Activated CD4-positive, alpha-beta memory T cell treated with anti-CD3 and anti-CD28 coated beads for 36 hours (primary cell): ENCODE results near the gene ZFAND6. TPM values are rescaled to one million over a fixed set of nuclear protein-coding genes. Genes with fewer than 3 reads are reported as not detected.

Source experiments
- CTCF ChIA-PET: fragments of 350-600 bp; sonication (Branson Sonifier 250); formaldehyde crosslinking; loops from one replicate; lab custom pipeline; 2021; ENCODE audit warnings: antibody characterized with exemption, inconsistent platforms; lab: Charles Lee
- POLR2A ChIA-PET: fragments of 350-600 bp; sonication (Branson Sonifier 250); formaldehyde crosslinking; loops from one replicate; lab custom pipeline; 2021; ENCODE audit warnings: antibody characterized with exemption; lab: Charles Lee
- DNase-seq: peaks from one replicate; pipeline ENCODE4 v3.0.0-alpha.2; 2020
- H3K27ac Mint-ChIP-seq: one replicate; pipeline ENCODE4 v1.8.0; 2021; ENCODE audit warnings: mixed read lengths
- H3K27me3 Mint-ChIP-seq: one replicate; pipeline ENCODE4 v1.8.0; 2021; ENCODE audit warnings: mixed read lengths
- H3K36me3 Mint-ChIP-seq: one replicate; pipeline ENCODE4 v1.8.0; 2021; ENCODE audit warnings: mixed read lengths
- H3K4me1 Mint-ChIP-seq: one replicate; pipeline ENCODE4 v1.8.0; 2021; ENCODE audit warnings: low read depth, mixed read lengths
- H3K4me3 Mint-ChIP-seq: one replicate; pipeline ENCODE4 v1.8.0; 2021; ENCODE audit warnings: mild to moderate bottlenecking, mixed read lengths
- H3K9me3 Mint-ChIP-seq: one replicate; pipeline ENCODE4 v1.8.0; 2021; ENCODE audit warnings: mixed read lengths
- intact Hi-C: fragments of 100-400 bp; cut with micrococcal nuclease; formaldehyde crosslinking; loops from one replicate; pipeline ENCODE4 v1.15.1; 2023
- total RNA-seq, 2 experiments: library from RNA; stranded (reverse); gene quantifications; one replicate each; pipeline ENCODE4 v1.2.3, GENCODE V29; 2021

The ZFAND6 gene
- total RNA-seq, 2 experiments from 2014 or later: 32.2 to 33.4 TPM

GRCh38 chr15:80173022-80173759 is 113.7 kb downstream of the ZFAND6 start:
- Mint-ChIP-seq H3K4me3 (no peak overlapping the region), H3K36me3 (peaks cover 29% of the 10 kb centered on the region), H3K4me1 (no peaks in the 10 kb centered on the region), H3K27me3 (no peaks in the 10 kb centered on the region), H3K27ac (no peak overlapping the region), H3K9me3 (no peaks in the 10 kb centered on the region)
- ChIA-PET POLR2A (interaction anchor here (1.9 kb wide), 1 partner anchor 13 kb away, joined by 9 read pairs; no protein-coding TSS in a partner anchor), CTCF (interaction anchor here (0.7 to 3.1 kb wide), 23 partner anchors 10 to 794 kb away, joined by 3 to 20 read pairs (median 4); no protein-coding TSS in a partner anchor)
- peak; percentile 84 for DNase-seq
- intact Hi-C loops: loop anchor here (2.0 to 5.0 kb wide), 3 partner anchors 178 to 791 kb away; partner anchors contain the start of gene MTHFS

GRCh38 chr15:80174017-80174746 is 114.7 kb downstream of the ZFAND6 start:
- POLR2A ChIA-PET: interaction anchor here (1.9 kb wide), 1 partner anchor 14 kb away, joined by 9 read pairs; no protein-coding TSS in a partner anchor
- H3K27me3 Mint-ChIP-seq: no peaks in the 10 kb centered on the region
- no peaks in the 10 kb centered on the region for H3K4me1 Mint-ChIP-seq
- H3K4me3 Mint-ChIP-seq: no peak overlapping the region
- H3K27ac Mint-ChIP-seq: no peak overlapping the region
- H3K9me3 Mint-ChIP-seq: no peaks in the 10 kb centered on the region
- intact Hi-C loops: loop anchor here (5.0 kb wide), 1 partner anchor 792 kb away; no protein-coding TSS in a partner anchor
- H3K36me3 Mint-ChIP-seq: peaks cover 33% of the 10 kb centered on the region
- CTCF ChIA-PET: interaction anchor here (0.7 to 3.1 kb wide), 19 partner anchors 11 to 795 kb away, joined by 3 to 20 read pairs (median 4); no protein-coding TSS in a partner anchor
- DNase-seq: no peak

GRCh38 chr15:80175436-80175835 is 116.0 kb downstream of the ZFAND6 start:
- DNase-seq: no peak
- peaks cover 33% of the 10 kb centered on the region for H3K36me3 Mint-ChIP-seq
- no peak overlapping the region for H3K4me3 Mint-ChIP-seq
- no peaks in the 10 kb centered on the region for H3K9me3 Mint-ChIP-seq
- no peaks in the 10 kb centered on the region for H3K27me3 Mint-ChIP-seq
- H3K27ac Mint-ChIP-seq: no peak overlapping the region
- CTCF ChIA-PET: interaction anchor here (1.2 kb wide), 1 partner anchor 15 kb away, joined by 3 read pairs; no protein-coding TSS in a partner anchor
- H3K4me1 Mint-ChIP-seq: no peaks in the 10 kb centered on the region
- POLR2A ChIA-PET: interaction anchor here (0.7 kb wide), 1 partner anchor 727 kb away, joined by 3 read pairs; no protein-coding TSS in a partner anchor
- intact Hi-C loops: no loop called here

- H3K27ac Mint-ChIP-seq: no peak overlapping the region
- no peak for DNase-seq
- H3K4me1 Mint-ChIP-seq: no peaks in the 10 kb centered on the region
- H3K4me3 Mint-ChIP-seq: no peak overlapping the region
- H3K27me3 Mint-ChIP-seq: no peaks in the 10 kb centered on the region
- intact Hi-C loops: no loop called here
- no peaks in the 10 kb centered on the region for H3K9me3 Mint-ChIP-seq
- POLR2A ChIA-PET: interaction anchor here (0.7 kb wide), 1 partner anchor 728 kb away, joined by 3 read pairs; no protein-coding TSS in a partner anchor
- H3K36me3 Mint-ChIP-seq: peaks cover 34% of the 10 kb centered on the region
- CTCF ChIA-PET: interaction anchor here (1.0 to 1.2 kb wide), 2 partner anchors 117 to 323 kb away, joined by 3 read pairs; partner anchors contain the start of gene ZFAND6
Measured at GRCh38 chr15:80176443-80176842, 117.0 kb downstream of the ZFAND6 start.

GRCh38 chr15:80177156-80177555 is 117.7 kb downstream of the ZFAND6 start:
- intact Hi-C loops: no loop called here
- Mint-ChIP-seq H3K27me3 (no peaks in the 10 kb centered on the region), H3K9me3 (no peaks in the 10 kb centered on the region), H3K4me1 (no peaks in the 10 kb centered on the region), H3K36me3 (peaks cover 31% of the 10 kb centered on the region), H3K4me3 (no peak overlapping the region), H3K27ac (no peak overlapping the region)
- ChIA-PET CTCF (interaction anchor here (1.0 to 1.2 kb wide), 2 partner anchors 117 to 324 kb away, joined by 3 read pairs; partner anchors contain the start of gene ZFAND6), POLR2A (no interaction called here)
- DNase-seq: no peak

GRCh38 chr15:80179025-80179759 is 119.7 kb downstream of the ZFAND6 start:
- H3K9me3 Mint-ChIP-seq: no peaks in the 10 kb centered on the region
- peak; percentile 20 for DNase-seq
- intact Hi-C loops: no loop called here
- H3K27me3 Mint-ChIP-seq: no peaks in the 10 kb centered on the region
- no peak overlapping the region for H3K27ac Mint-ChIP-seq
- H3K36me3 Mint-ChIP-seq: peaks cover 30% of the 10 kb centered on the region
- ChIA-PET CTCF (interaction anchor here (0.5 kb wide), 1 partner anchor 120 kb away, joined by 3 read pairs; the partner anchor contains the start of gene ZFAND6), POLR2A (no interaction called here)
- no peak overlapping the region for H3K4me3 Mint-ChIP-seq
- H3K4me1 Mint-ChIP-seq: no peaks in the 10 kb centered on the region

GRCh38 chr15:80179935-80180334 is 120.5 kb downstream of the ZFAND6 start:
- Mint-ChIP-seq H3K9me3 (no peaks in the 10 kb centered on the region), H3K27me3 (no peaks in the 10 kb centered on the region), H3K36me3 (peaks cover 37% of the 10 kb centered on the region), H3K4me1 (no peaks in the 10 kb centered on the region), H3K4me3 (no peak overlapping the region), H3K27ac (no peak overlapping the region)
- DNase-seq: no peak
- CTCF ChIA-PET: no interaction called here
- POLR2A ChIA-PET: no interaction called here
- intact Hi-C loops: no loop called here

GRCh38 chr15:80180468-80180867 is 121.0 kb downstream of the ZFAND6 start:
- Mint-ChIP-seq H3K36me3 (peaks cover 43% of the 10 kb centered on the region), H3K27ac (no peak overlapping the region), H3K4me1 (no peaks in the 10 kb centered on the region), H3K4me3 (no peak overlapping the region), H3K27me3 (no peaks in the 10 kb centered on the region), H3K9me3 (no peaks in the 10 kb centered on the region)
- intact Hi-C loops: no loop called here
- ChIA-PET POLR2A (no interaction called here), CTCF (no interaction called here)
- no peak for DNase-seq

- DNase-seq: no peak
- intact Hi-C loops: no loop called here
- ChIA-PET CTCF (interaction anchor here (0.8 kb wide), 1 partner anchor 120 kb away, joined by 3 read pairs; no protein-coding TSS in a partner anchor), POLR2A (no interaction called here)
- Mint-ChIP-seq H3K4me3 (no peak overlapping the region), H3K9me3 (no peaks in the 10 kb centered on the region), H3K27ac (no peak overlapping the region), H3K4me1 (no peaks in the 10 kb centered on the region), H3K27me3 (no peaks in the 10 kb centered on the region), H3K36me3 (peaks cover 43% of the 10 kb centered on the region)
Measured at GRCh38 chr15:80180986-80181385, 121.5 kb downstream of the ZFAND6 start.

GRCh38 chr15:80182611-80183261 is 123.3 kb downstream of the ZFAND6 start:
- Mint-ChIP-seq H3K4me3 (no peak overlapping the region), H3K9me3 (no peaks in the 10 kb centered on the region), H3K27me3 (no peaks in the 10 kb centered on the region), H3K36me3 (peaks cover 46% of the 10 kb centered on the region), H3K4me1 (no peaks in the 10 kb centered on the region), H3K27ac (no peak overlapping the region)
- CTCF ChIA-PET: no interaction called here
- intact Hi-C loops: no loop called here
- POLR2A ChIA-PET: no interaction called here
- DNase-seq: no peak

- Mint-ChIP-seq H3K36me3 (peaks cover 42% of the 10 kb centered on the region), H3K27ac (no peak overlapping the region), H3K9me3 (no peaks in the 10 kb centered on the region), H3K4me3 (no peak overlapping the region), H3K27me3 (no peaks in the 10 kb centered on the region), H3K4me1 (no peaks in the 10 kb centered on the region)
- CTCF ChIA-PET: no interaction called here
- intact Hi-C loops: no loop called here
- POLR2A ChIA-PET: no interaction called here
- no peak for DNase-seq
Measured at GRCh38 chr15:80183306-80183705, 123.8 kb downstream of the ZFAND6 start.
